HG02870 (cell line): ENCODE results near the gene TUBGCP6.

ENCODE experiments used
- ATAC-seq: cut with Tn5 transposase; IDR thresholded peaks from one replicate; pipeline ENCODE4 v1.9.1; 2021; ENCODE audit warnings: mild to moderate bottlenecking, moderate library complexity; ENCODE audit not compliant: unreplicated experiment

TUBGCP6 gene

DNA sequence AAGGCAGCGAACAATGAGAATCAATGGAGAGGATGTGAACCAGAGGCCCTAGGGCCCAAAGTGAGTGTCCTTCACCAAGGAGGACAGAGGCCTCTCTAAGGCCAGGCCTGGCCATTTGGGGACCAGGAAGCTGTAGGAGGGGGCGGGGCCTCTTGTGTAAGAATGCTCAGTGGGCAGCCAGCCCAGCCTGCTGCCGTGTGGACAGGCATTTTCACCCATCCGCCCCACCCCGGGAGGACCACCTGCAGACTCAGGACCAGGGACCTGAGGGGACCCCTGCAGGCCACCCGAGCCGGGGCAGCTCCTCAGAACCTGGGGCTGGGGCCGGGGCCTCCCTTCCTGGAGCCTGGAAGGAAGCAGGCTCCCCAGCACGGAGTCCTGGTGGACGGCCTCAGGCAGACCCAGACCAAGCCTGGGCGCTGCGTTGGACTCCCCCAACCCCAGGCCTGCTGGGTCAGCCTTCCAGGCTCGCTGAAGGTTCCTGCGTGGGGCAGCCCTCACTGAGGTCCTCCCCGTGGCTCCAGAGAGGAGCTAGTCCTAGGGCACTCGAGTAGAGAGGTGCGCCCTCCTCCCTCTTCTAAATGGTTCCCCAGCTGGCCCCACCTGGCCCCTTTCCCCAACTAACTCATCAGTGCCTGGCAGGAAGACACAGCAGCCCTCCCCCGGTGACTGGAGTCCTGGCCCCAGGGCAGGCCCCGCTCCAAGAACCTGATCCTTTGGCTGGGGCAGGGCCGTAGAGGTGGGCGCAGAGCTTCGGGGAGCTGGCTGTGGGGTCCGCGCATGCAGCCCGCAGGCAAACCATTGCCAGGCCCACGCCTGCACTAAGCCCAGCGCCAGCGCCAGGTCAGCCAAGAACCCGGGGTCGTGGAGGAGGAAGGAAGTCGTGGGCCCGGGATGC is 60.6 kb downstream of the TUBGCP6 start:
- ATAC-seq = no peak

- ATAC-seq = no peak
Measured at GRCh38 chr22:50183141-50183971, 61.5 kb downstream of the TUBGCP6 start.

DNA sequence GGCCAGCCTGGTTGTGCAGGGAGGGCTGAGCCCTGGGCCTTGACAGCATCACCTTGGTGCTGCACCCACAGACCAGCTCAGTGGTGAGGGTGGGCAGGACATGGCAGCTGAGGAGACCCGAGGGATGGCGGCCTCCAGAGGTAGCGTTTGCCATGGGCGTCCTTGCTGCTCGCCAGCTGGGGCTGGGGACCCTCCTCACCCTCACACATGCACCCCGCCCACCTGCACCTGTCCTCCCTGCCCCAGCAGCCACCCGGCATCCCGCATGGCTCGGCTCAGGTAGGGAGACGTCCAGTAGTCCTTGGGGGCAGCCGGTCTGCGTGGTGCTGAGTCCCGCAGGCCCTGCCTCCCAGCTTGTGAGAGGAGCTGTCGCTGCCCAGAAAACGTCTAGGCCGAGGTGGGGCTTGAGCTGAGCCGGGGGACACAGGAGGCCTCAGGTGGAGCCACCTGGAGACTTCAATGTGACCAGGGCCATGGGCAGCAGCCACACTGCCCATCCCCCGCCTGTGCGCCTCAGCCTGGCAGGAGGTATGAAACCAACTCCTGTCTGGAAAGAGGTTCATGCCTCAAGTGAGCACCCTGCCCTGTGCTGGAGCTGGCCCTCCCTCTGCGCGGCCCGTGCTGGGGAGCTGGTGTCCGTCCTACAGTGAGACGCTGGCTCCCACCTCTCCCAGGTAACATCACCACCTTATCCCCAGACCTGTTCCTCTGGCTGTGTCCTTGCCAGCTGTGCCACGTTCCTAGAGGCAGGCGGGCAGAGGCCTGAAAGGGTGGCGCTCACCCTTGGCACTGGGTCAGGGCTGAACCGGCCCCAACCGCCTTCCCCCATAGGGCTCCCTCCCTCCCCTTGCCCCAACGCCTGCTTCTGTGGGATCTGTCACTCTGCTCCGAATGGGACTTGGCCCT is 62.4 kb downstream of the TUBGCP6 start:
- no peak for ATAC-seq

DNA sequence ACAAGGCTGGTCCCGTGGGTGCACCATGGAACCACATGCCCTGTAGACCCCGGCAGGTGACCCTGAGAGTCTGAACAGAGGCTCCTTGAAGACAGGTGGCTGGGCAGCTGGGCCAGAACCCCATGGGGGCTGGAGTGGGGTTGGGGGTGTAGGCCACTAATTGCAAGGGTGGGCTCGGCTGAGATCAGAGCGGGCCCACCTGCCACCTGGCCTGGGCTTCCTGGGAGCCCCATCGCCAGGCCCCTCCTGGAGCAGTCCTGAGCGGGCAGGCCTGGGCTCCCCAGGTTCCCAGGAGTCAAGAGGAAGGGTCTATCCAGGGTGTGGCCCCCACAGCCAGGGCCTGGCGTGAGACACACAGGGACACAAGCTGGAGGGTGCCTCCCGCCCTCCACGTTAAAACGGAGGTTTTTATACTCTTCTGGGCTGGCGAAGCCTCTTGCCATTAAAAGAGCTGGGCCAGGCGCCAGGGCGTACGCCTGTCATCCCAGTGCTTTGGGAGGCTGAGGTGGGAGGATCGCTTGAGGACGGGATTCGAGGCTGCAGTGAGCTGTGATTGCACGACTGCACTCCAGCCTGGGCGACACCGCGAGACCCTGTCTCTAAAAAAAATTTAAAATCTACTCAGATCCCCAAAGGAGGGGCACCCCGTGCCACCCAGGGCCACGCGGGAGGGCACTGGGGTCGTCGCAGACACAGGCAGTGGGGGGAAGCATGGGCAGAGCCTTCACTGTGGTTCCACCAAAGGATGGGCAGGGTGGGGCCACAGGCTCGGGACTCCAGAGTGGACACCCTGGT is 63.9 kb downstream of the TUBGCP6 start:
- ATAC-seq = no peak

DNA sequence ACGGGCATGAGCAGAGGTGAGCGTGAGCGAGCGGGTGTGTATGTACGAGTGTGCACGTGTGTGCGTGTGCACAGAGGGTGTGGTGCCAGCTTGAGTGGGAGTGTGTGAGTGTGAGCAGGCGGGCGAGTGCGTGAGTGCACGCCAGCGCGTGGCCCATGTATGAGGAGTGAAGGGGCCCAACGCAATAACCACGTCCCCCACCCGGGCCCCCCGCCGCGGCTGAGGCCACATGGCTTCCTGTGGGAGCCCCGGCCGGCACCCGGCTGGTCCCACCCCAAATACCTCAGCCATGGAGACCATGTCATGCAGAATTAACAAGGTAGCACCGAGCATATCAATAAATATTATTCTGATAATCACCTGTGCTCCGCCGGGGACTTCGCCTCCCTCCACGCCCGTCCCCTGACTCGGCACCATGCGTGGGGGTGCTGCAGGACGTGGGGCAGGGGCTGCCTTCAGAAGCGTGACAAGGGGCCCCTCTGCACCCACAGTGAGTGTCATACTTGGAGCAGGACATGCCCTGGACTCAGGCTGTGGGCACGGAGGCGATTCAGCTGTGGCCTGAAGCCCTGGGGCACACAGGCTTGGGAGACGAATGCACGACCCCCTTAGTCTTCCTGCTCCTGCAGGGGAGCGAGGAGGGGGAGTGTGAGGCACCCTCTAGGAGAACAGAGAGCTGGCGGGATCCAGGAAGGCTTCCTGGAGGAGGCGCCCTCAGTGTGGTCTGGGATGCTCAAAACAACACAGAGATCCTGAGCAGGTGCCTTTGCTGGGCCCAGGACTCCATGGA is 64.7 kb downstream of the TUBGCP6 start:
- ATAC-seq = no peak

DNA sequence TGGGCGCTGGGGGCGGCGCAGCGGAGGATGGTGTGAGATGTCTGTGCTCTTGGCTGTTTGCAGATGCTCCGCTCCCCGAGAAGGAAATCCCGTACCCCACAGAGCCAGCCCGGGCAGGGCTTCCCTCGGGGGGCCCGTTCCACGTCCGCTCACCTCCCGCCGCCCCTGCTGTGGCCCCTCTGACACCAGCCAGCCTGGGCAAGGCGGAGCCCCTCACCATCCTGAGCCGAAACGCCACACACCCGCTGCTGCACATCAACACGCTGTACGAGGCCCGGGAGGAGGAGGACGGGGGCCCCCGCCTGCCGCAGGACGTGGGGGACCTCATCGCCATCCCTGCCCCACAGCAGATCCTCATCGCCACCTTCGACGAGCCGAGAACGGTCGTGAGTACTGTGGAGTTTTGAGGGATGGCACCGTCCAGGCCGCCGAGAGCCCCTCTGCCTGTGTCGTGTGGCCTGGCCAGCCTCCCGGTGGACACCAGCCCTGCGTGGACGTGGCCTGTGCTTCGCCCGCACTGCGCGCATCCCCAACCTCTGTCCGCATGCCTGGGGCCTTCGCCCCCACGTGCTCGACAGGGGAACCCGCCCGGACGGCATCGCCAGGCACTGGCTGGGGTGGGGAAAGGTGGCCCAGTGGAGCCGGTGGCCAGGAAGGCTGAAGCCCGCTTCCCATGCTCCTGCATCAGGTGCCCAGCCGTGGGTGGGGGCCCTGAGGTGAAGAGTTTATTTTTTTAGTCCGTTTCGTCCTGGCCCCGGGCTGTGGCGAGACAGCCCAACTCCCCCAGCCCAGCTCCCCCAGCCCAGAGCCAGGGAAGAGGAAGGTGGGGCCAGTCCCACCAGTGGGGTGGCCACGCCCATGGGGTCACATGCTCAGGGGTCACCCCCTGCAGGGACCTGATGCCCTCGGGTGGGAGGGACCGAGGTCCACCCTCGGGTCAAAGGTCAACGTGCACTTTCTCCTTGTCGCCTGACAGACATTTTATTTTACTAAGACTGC is 65.7 kb downstream of the TUBGCP6 start:
- no peak for ATAC-seq

GRCh38 chr22:50178471-50178864 is 66.4 kb downstream of the TUBGCP6 start:
- ATAC-seq = no peak

DNA sequence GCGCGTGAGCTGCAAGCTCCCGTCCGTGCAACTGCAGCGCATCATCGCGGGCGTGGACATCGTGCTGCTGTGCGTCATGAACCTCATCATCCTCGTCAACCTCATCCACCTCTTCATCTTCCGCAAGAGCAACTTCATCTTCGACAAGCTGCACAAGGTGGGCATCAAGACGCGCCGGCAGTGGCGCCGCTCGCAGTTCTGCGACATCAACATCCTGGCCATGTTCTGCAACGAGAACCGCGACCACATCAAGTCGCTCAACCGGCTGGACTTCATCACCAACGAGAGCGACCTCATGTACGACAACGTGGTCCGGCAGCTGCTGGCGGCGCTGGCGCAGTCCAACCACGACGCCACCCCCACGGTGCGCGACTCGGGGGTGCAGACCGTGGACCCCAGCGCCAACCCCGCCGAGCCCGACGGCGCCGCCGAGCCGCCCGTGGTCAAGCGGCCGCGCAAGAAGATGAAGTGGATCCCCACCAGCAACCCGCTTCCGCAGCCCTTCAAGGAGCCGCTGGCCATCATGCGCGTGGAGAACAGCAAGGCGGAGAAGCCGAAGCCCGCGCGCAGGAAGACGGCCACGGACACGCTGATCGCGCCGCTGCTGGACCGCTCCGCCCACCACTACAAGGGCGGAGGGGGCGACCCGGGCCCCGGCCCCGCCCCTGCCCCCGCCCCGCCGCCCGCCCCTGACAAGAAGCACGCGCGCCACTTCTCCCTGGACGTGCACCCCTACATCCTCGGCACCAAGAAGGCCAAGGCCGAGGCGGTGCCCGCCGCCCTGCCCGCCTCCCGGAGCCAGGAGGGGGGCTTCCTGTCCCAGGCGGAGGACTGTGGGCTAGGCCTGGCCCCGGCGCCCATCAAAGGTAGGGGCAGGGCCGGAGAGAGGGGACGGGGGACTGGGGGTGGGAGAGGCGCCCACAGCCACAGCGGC is 67.0 kb downstream of the TUBGCP6 start:
- ATAC-seq = no peak

DNA sequence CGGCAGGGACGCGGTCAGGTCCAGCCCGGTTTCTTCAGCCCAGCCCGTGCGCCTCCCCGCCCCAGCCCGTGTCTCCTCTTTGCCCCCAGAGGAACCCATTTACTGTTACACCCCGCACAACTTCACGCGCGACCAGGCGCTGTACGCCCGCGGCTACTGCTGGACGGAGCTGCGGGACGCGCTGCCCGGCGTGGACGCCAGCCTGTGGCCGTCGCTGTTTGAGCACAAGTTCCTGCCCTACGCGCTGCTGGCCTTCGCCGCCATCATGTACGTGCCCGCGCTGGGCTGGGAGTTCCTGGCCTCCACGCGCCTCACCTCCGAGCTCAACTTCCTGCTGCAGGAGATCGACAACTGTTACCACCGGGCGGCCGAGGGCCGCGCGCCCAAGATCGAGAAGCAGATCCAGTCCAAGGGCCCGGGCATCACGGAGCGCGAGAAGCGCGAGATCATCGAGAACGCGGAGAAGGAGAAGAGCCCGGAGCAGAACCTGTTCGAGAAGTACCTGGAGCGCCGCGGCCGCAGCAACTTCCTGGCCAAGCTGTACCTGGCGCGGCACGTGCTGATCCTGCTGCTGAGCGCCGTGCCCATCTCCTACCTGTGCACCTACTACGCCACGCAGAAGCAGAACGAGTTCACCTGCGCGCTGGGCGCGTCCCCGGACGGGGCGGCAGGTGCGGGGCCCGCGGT is 67.8 kb downstream of the TUBGCP6 start:
- ATAC-seq = no peak

- ATAC-seq = no peak
Measured at GRCh38 chr22:50175921-50176849, 68.6 kb downstream of the TUBGCP6 start.

DNA sequence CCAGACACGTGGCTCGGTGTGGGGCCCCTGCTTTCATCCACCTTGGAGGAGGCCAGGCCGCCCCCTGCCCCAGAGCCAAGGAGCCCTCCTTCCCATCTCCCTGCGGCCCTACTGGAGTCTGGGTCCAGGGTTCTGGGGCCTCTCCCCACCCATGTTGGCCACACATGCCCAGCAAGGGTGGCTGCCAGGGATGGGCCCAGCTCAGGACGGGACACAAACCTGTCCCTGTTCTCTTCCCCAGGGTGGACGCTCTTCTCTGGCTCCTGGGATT is 69.7 kb downstream of the TUBGCP6 start:
- ATAC-seq = no peak

DNA sequence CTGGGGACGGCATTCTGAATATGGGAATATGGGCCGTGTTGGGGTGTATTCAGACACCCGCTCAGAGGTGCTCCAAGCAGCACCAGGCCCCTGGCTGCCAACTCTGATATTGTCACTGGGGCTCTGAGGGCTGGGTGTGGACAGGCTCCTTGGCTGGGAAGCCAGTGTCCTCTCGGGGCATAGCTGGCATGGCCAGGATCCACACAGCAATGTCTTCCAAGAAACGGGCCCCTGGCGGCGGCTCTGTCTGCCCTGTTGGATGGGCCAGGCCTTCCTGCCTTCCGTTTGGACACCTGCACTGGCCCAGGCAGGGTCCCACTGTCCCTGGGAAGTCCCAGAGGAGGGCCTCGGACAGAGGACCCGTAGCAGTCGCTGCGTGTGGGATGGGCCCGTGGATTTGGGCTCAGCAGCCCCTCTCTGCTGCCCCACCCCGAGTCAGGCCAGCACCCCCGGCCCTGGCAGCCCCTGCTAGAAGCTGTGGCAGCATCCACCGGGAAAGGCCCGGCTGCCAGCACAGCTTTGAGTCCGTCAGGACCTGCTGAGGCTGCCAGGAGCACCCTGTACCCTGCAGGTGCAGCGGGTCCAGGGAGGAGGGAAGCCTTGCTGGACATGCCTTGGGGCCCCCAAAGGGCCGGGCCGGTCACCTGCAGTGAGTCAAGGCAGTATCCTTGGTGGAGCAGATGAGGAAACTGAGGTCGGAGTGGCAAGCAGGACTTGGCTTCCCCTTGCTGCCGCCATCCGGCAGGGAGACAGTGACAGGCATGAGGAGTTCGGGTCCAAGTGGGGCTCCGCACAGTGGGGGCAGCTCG is 70.2 kb downstream of the TUBGCP6 start:
- ATAC-seq = no peak

DNA sequence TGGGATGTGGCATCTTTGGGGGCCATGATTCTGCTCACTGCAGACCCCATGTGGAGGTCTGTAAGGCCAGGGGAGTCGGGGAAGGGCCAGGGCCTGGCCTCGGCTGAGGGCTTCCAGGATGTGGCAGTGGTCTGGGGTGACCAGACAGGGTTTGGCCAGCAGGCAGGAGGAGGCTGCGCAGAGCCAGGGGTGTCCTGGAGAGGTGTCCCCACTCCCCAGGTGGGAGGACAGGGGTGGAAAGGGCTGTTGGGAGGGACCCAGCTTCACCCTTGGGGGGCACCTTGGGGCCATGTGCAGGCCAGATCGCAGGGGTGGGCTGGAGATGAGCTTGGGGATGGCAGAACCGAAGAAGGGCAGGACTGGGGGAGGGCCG is 70.9 kb downstream of the TUBGCP6 start:
- ATAC-seq = no peak

GRCh38 chr22:50173311-50173982 is 71.4 kb downstream of the TUBGCP6 start:
- ATAC-seq = no peak
